GM12874 (cell line): Measurements from ENCODE around the gene COG4.

Experiments used
- CTCF ChIP-seq: IDR thresholded peaks from 2 replicates; pipeline ENCODE4 v1.5.1; 2011; ENCODE audit warnings: low read depth, mild to moderate bottlenecking, control low read depth, low read length, moderate library complexity; ENCODE audit not compliant: insufficient read depth

The COG4 gene

GRCh38 chr16:70444249-70445063 lies 78.9 kb downstream of the COG4 start:
- TF ChIP-seq CTCF, result no peak

GRCh38 chr16:70442344-70442743 lies 81.0 kb downstream of the COG4 start:
- no peak for TF ChIP-seq CTCF

- TF ChIP-seq CTCF, result no peak
Observed at GRCh38 chr16:70441406-70441990, 81.9 kb downstream of the COG4 start.

GRCh38 chr16:70440009-70440692 lies 83.2 kb downstream of the COG4 start:
- no peak for TF ChIP-seq CTCF

- no peak for TF ChIP-seq CTCF
Observed at GRCh38 chr16:70438969-70439862, 84.1 kb downstream of the COG4 start, which contains the start of gene ST3GAL2. ST3GAL2 (minus strand) TSS chr16:70439100; CDS start chr16:70398530, 40,570 bp downstream.

GRCh38 chr16:70438585-70438968 lies 84.8 kb downstream of the COG4 start:
- no peak for TF ChIP-seq CTCF
